HG03097 (cell line): ENCODE measurements around the gene EREG.
"Not testable (repeated sequence)": the region's sequence is repeated elsewhere in the genome, so short reads cannot be mapped to it uniquely, and the experiment has no call there.

Experiments used
- ATAC-seq: cut with Tn5 transposase; IDR thresholded peaks from one replicate; pipeline ENCODE4 v1.9.1; 2021; ENCODE audit not compliant: unreplicated experiment, low FRiP score

Gene EREG

GRCh38 chr4:74340421-74340820 lies 24.5 kb upstream of the EREG start:
- not testable (repeated sequence) for ATAC-seq

- ATAC-seq, result no peak
Measured at GRCh38 chr4:74344031-74344430, 20.9 kb upstream of the EREG start.

GRCh38 chr4:74353858-74354257 lies 11.1 kb upstream of the EREG start:
- ATAC-seq, result no peak

GRCh38 chr4:74357965-74358364 lies 7.0 kb upstream of the EREG start:
- ATAC-seq, result no peak

- no peak for ATAC-seq
Measured at GRCh38 chr4:74361671-74362070, 3.3 kb upstream of the EREG start.

- no peak for ATAC-seq
Measured at GRCh38 chr4:74362347-74362746, 2.6 kb upstream of the EREG start.

GRCh38 chr4:74364256-74364651 lies 691 bp upstream of the EREG start:
- ATAC-seq, result no peak

GRCh38 chr4:74365761-74366160 lies 816 bp downstream of the EREG start:
- ATAC-seq, result no peak

- peak; percentile 52 for ATAC-seq
Measured at GRCh38 chr4:74366367-74366911, 1.5 kb downstream of the EREG start.

- ATAC-seq, result no peak
Measured at GRCh38 chr4:74367656-74368290, 2.8 kb downstream of the EREG start.

GRCh38 chr4:74368596-74368995 lies 3.7 kb downstream of the EREG start:
- no peak for ATAC-seq

GRCh38 chr4:74369855-74370254 lies 4.9 kb downstream of the EREG start:
- no peak for ATAC-seq

- peak; percentile 66 for ATAC-seq
Measured at GRCh38 chr4:74370912-74371311, 6.0 kb downstream of the EREG start.

GRCh38 chr4:74374128-74374527 lies 9.2 kb downstream of the EREG start:
- ATAC-seq, result no peak

- no peak for ATAC-seq
Measured at GRCh38 chr4:74374561-74375327, 9.8 kb downstream of the EREG start.

- no peak for ATAC-seq
Measured at GRCh38 chr4:74375824-74376426, 11.0 kb downstream of the EREG start.

GRCh38 chr4:74376888-74377483 lies 12.0 kb downstream of the EREG start:
- ATAC-seq, result no peak

- no peak for ATAC-seq
Measured at GRCh38 chr4:74377714-74378113, 12.8 kb downstream of the EREG start.

- no peak for ATAC-seq
Measured at GRCh38 chr4:74378573-74378972, 13.6 kb downstream of the EREG start.

- ATAC-seq, result no peak
Measured at GRCh38 chr4:74379912-74380311, 15.0 kb downstream of the EREG start.

- no peak for ATAC-seq
Measured at GRCh38 chr4:74385386-74385785, 20.4 kb downstream of the EREG start.
